AG04449 (cell line): ENCODE measurements around the gene LSS.
"Not testable (repeated sequence)": the region's sequence is repeated elsewhere in the genome, so short reads cannot be mapped to it uniquely, and the experiment has no call there.

Experiments used
- CTCF ChIA-PET: fragments of 350-600 bp; formaldehyde crosslinking; extraction: SDS; loops from one replicate; lab custom pipeline; 2021; ENCODE audit warnings: antibody characterized with exemption; lab: Yijun Ruan, JAX
- POLR2A ChIA-PET: fragments of 400-600, 350-600 bp; formaldehyde crosslinking; extraction: SDS; loops from one replicate; lab custom pipeline; 2020; ENCODE audit warnings: antibody characterized with exemption, inconsistent platforms; lab: Yijun Ruan, JAX
- DNase-seq: peaks from one replicate; pipeline ENCODE4 v3.0.0-alpha.2; 2010; ENCODE audit warnings: low read depth, low spot score
- H3K4me3 ChIP-seq: 2 replicates; pipeline ENCODE4 v1.5.1; 2011; ENCODE audit warnings: low read depth, mild to moderate bottlenecking, control low read depth, low read length
- CTCF ChIP-seq: IDR thresholded peaks from one replicate; pipeline ENCODE4 v1.5.1; 2011; ENCODE audit warnings: mild to moderate bottlenecking, moderate library complexity, low read length, control low read depth, inconsistent platforms; ENCODE audit not compliant: insufficient read depth; ENCODE audit errors: missing control alignments

Gene LSS

GRCh38 chr21:46145840-46146691 lies 82.5 kb downstream of the LSS start:
- CTCF ChIA-PET: no interaction called here
- no peak for TF ChIP-seq CTCF
- DNase-seq: no peak
- POLR2A ChIA-PET: no interaction called here
- no peak overlapping the region for H3K4me3 ChIP-seq

DNA sequence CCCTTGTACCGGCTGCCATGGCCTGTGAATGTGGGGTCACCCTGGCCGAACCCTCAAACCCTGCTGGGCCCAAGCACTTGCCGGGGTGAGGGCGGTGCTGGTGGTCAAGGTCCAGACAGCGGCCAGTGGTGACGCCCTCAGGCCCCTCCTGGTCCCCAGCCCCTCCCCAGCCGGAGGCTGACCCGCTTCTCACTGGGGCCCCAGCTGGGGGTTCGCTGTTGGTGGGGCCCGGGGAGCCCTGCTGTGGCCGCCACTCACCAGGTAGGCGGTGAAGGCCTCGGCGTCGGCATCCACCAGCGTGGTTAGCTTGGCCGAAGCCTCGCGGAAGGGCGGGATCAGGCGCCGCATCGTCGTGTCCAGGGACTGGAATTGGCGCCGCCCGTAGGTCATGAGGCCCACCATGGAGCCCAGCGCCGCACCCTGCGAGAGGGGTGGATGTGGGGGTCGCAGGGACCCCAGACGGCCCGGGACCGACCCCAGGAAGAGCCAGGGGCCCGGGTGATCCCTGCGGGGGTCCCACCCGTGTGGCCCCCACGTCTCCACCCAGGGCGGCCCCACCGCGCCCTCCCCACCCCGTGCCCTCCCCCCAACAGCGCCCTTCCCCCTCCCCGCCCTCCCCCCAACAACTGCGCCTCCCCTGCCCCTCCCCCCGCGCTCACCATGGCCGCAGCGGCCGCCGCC lies 83.3 kb downstream of the LSS start:
- H3K4me3 ChIP-seq: no peak overlapping the region
- CTCF ChIA-PET: no interaction called here
- TF ChIP-seq CTCF: no peak
- POLR2A ChIA-PET: no interaction called here
- DNase-seq: no peak

DNA sequence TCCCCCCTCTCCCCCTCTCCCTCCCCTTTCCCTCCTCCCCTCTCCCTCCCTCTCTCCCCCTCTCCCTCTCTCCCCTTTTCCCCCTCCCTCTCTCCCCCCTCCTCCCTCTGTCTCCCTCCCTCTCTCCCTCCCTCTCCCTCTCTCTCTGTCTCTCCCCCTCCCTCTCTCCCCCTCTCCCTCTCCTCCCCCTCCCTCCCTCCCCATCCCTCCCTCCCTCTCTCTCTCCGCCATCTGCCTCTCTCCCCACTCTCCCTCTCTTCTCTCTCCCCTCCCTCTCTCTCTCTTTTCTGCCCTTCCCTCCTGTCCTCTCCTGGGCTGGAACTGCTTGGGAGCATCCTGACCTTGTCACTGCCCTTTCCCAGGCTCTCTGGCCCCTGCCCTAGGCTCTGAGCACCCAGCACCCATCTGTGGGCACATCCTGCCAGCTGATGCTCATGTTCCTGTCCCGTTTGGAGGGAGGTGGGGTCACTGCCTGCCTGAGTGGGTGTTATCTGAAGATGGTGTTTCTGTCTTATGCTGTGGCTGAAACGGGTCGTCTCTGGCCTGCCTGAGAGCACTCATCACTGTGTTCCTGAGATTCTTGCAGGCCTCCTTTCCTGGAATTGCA lies 84.0 kb downstream of the LSS start:
- CTCF ChIA-PET: interaction anchor here (0.8 to 4.0 kb wide), 16 partner anchors 9 to 496 kb away, joined by 3 to 73 read pairs (median 8); partner anchors contain the start of genes LSS, MCM3AP and YBEY
- POLR2A ChIA-PET: no interaction called here
- no peak overlapping the region for H3K4me3 ChIP-seq
- no peak for TF ChIP-seq CTCF
- no peak for DNase-seq

GRCh38 chr21:46142582-46143473 lies 85.7 kb downstream of the LSS start:
- ChIA-PET POLR2A (interaction anchor here (0.6 to 1.2 kb wide), 4 partner anchors 50 to 169 kb away, joined by 3 to 4 read pairs (median 3); no protein-coding TSS in a partner anchor), CTCF (interaction anchor here (0.5 to 4.0 kb wide), 51 partner anchors 11 to 498 kb away, joined by 3 to 73 read pairs (median 4); partner anchors contain the start of genes COL6A1, FTCD, LSS and MCM3AP)
- no peak for DNase-seq
- no peak overlapping the region for H3K4me3 ChIP-seq
- TF ChIP-seq CTCF: no peak

- ChIA-PET POLR2A (interaction anchor here (1.2 kb wide), 1 partner anchor 160 kb away, joined by 3 read pairs; no protein-coding TSS in a partner anchor), CTCF (interaction anchor here (0.8 to 4.0 kb wide), 23 partner anchors 11 to 179 kb away, joined by 3 to 73 read pairs (median 8); partner anchors contain the start of genes COL6A1, FTCD, LSS and MCM3AP)
- no peak for TF ChIP-seq CTCF
Observed at GRCh38 chr21:46141767-46142581, 86.6 kb downstream of the LSS start.

DNA sequence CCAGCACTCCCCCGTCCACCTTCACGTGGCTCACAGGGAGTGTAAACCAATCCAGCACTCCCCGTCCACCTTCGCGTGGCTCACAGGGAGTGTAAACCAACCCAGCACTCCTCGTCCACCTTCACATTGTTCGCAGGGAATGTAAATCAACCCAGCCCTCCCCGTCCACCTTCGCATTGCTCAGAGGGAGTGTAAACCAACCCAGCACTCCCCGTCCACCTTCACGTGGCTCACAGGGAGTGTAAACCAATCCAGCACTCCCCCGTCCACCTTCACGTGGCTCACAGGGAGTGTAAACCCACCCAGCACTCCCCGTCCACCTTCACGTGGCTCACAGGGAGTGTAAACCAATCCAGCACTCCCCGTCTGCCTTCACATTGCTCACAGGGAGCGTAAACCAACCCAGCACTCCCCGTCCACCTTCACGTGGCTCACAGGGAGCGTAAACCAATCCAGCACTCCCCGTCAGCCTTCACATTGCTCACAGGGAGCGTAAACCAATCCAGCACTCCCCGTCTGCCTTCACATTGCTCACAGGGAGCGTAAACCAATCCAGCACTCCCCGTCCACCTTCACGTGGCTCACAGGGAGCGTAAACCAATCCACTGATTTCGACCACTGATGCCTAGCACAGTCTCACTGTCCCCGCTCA lies 88.1 kb downstream of the LSS start:
- DNase-seq, H3K4me3 ChIP-seq, POLR2A ChIA-PET: not testable (repeated sequence)
- CTCF ChIA-PET: interaction anchor here (3.0 to 4.0 kb wide), 2 partner anchors 13 to 18 kb away, joined by 11 to 35 read pairs; no protein-coding TSS in a partner anchor

More at GRCh38 chr21:46141767-46142581, 86.6 kb downstream of the LSS start:
- no peak overlapping the region for H3K4me3 ChIP-seq
- no peak for DNase-seq
